ENCODE data around the gene CSPG4. TPM values are rescaled to one million over a fixed set of nuclear protein-coding genes. Genes with fewer than 3 reads are reported as not detected.
A peak's percentile ranks its signal among the peaks of the same experiment; 100 is the strongest.
"Not testable (repeated sequence)": the region's sequence is repeated elsewhere in the genome, so short reads cannot be mapped to it uniquely, and the experiment has no call there.

Gene CSPG4
- total RNA-seq, 1 donor from 2014 or later: 21.3 TPM

DNA sequence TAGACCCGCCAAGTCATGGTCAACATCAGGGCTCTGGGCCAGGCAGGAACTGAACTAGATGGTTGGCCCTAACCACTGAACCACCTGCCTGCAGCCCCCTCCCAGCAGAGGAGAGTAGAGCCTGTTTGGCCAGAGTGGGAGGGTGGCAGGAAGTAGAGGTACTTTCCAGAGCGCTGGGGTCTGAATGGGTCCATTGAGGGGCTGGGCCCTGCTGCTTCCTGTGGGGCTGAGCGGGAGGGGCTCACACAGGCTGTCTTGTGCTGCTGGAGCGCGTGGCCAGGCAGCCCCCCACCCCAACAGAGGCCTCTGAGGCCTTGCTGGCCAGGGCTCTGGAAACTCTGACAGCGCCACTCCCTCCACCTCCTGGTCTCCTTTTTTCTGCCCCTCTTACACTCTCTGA, 17.4 kb downstream of the CSPG4 start:
- no peak for DNase-seq (ENCODE audit: low spot score)
- intact Hi-C loops (cut with DNase I): no loop called here

DNA sequence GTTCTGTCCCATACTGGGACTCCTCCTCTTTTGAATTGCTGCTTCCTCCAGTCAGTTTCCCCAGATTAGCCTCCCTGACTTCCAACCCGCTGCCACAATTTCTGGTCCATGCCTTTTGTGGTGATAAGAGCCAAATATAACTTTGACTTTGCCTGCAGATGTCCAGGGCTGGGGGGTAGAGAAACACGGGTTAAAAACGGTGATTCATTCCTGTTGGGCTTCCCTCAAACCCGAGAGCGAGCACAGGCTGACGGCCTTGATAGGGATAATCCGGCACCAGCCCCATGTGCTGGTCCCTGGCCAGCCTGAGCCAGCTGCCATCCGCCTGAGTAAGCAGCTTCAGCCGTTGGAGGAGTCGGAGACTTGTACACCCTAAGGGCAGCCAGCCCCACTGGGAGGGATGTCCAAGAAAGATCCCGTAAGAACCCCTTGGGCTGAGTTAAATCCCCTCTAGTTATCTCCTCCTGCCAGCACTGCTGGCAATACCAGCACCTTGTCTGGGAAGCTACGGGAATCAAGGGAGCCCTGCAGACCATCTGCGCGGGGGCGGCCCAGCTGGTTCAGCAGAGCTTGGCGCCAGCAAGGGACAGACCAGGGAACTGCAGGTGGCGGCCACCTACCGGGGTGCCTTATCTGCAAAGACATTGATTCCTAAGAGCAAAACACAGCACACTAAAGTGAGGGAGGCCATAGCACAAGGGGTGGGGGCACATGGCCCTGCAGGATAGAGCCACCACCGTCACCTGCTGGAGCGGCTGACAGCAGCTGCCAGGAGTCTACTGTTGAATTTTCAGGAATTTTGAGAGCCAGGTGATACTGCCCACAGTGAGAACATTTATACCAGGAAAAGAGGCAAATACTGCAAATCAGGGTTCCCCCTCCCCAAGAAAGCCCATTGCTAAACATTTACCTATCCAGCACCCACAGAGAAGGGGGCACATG, 18.1 kb downstream of the CSPG4 start:
- intact Hi-C loops (cut with DNase I): loop anchor here (5.0 kb wide), 1 partner anchor 33 kb away; no protein-coding TSS in a partner anchor
- DNase-seq (ENCODE audit: low spot score): no peak

DNA sequence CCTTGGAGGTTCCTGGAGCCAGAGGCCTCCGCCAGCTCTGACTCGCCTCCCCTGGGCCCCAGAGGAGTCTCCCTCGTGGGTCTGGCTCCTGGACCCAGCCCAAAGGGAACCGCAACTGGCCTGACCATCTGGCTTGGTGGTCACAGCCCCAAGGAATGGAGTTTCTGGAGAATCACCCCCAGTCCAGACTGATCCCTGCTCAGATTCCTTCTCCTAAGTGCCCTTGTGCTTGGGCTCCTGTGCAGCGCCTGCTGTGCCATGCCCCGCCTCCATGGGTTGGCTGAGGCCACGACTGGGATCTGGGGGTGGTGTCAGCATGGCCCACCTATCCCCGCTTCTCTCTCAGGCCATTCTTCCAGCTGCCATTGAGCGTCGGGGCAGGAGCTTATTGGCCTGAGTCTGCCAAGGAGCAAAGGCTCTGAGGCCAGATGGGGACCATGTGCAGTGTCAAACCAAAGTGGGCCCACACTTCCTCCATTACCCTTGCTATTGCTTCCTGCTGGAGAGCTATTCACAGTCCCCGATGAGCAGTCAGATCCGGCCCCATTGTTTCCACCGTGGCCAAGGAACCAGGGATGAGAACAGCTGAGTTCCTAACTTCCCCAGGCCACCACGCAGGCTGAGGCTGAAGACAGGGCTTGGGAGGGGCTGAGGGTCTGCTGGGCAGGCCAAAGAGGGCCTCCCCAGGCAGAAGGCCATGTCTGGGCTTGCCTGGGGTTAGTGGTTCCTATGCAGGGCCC, 19.0 kb downstream of the CSPG4 start:
- intact Hi-C loops (cut with DNase I): loop anchor here (5.0 kb wide), 1 partner anchor 34 kb away; no protein-coding TSS in a partner anchor
- no peak for DNase-seq (ENCODE audit: low spot score)

DNA sequence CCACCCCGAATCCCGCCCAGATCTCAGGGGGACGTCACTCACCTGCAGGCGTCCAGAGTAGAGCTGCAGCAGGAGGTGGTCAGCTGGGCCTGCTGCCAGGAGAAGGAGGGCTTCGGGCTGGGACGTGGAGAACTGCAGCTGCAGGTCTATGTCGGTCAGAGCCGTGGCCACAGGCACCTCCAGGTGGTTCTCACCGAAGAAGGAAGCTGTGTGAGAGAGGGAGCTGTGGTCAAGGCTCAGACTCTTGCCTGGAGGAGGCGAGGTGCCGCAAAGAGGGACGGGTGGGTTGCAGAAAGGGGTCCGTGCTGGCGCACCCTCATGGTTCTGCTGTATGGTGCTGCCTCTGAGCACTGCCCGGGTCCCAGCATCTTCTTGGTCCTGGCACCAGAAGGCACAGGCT, 19.6 kb downstream of the CSPG4 start:
- not testable (repeated sequence) for DNase-seq (ENCODE audit: low spot score)
- intact Hi-C loops (cut with DNase I): loop anchor here (5.0 kb wide), 1 partner anchor 34 kb away; no protein-coding TSS in a partner anchor

DNA sequence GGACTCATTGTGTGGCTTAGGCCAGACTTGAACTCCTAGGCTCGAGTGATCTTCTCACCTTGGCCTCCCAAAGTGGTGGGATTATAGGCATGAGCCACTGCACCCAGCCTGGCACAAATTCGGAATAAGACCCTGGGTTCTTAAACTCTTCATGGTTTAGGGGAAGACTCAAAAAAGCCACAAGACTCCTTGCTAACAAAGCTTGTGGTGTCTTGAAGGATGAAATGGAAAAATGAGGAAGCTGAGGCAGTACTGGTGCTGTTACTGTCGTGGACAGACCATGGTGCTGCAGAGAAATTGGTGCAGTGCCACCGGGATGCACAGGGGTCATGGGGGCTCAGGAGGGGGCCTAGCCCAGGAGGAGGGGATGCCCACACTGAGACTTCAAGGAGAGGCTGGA, 20.3 kb downstream of the CSPG4 start:
- intact Hi-C loops (cut with DNase I): loop anchor here (5.0 kb wide), 1 partner anchor 35 kb away; no protein-coding TSS in a partner anchor
- DNase-seq (ENCODE audit: low spot score): not testable (repeated sequence)

DNA sequence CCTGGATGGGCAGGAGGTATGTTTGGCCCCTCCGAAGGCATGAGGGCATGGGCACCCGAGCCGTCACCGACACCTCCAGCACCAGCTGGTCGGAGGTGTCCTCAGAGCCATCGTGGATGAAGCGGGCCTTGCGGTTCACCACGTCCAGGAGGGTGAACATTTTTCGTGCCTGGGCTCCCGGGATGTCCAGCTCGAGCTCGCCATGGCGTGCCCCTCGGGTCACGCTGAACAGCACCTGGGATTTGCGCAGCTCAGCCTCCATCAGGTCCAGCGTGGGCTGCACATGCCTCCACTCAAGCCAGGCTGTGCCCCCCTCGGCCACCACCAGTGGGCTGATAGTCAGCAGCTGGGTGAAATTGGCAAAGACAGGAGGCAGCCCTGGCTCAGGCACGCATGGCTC, 23.2 kb downstream of the CSPG4 start:
- not testable (repeated sequence) for DNase-seq (ENCODE audit: low spot score)
- intact Hi-C loops (cut with DNase I): loop anchor here (10.0 kb wide), 1 partner anchor 325 kb away; the partner anchor contains the start of gene MAN2C1

DNA sequence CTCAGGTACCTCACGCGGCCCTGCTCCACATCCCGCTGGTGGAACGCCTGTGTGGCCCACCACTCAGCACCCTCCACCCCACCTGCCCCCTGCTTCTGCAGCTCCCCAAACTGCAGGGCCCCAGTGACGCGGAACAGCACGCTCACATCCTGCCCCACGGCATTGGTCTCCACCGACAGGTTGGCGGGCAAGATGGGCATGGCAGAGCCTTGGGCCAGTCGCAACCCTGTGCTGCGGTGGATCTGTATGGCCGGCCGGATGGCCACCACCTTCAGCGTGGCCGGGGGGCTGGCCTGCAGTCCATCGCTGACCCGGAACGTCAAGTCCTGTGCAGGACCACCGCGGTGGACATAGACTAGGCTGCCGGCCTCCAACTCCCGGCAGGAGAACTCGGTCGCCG, 23.8 kb downstream of the CSPG4 start:
- DNase-seq (ENCODE audit: low spot score): no peak
- intact Hi-C loops (cut with DNase I): loop anchor here (10.0 kb wide), 1 partner anchor 324 kb away; the partner anchor contains the start of gene MAN2C1

DNA sequence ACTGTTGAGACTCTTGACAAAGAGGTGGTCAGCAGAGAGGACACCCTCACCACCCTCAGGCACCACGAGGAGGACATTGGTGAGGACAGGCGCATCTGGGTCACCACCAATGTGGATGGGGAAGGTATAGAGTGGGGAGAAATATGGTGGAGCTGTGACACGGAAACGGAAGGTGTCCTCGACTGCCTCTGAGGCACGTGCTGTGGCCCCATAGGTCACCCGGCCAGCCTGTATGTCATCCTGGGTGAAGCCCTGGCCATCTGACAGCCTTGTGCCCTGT, 24.4 kb downstream of the CSPG4 start:
- intact Hi-C loops (cut with DNase I): loop anchor here (10.0 kb wide), 1 partner anchor 323 kb away; the partner anchor contains the start of gene MAN2C1

DNA sequence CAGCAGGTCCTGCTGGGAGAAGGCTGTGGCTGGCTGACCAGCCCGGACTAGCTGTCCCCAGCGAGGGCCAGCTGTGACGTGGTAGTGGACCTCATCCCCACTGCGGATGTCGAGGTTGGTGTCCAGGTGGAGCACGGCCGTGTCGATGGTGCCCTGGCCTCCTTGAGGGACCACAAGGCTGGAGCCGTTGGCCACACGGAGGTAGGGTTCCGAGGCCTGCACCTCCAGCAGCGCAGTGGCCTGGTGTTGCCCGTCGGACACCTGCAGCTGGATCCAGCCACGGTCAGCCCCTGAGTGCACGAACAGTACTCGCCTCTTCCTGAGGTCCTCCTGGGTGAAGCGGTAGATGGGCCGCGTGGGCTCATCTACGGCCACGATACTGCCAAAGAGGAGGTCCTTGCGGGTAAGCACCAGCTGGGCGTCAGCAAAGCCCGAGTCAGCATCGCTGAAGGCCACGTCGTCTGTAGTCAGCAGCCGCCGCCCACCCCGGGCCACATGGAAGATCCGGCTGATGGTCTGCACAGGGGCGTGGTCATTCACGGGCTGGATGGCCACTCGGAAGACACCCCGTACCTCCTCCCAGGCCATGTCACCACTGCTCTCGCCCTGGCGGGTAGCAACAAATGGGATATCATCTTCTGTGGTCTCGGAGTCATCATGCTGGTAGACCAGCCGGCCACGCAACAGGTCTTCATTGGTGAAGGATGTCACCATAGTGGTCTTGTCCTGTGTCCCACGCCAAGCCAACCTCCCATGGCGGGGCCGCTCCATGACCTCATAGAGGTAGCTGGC, 25.0 kb downstream of the CSPG4 start:
- intact Hi-C loops (cut with DNase I): loop anchor here (10.0 kb wide), 1 partner anchor 323 kb away; the partner anchor contains the start of gene MAN2C1
- no peak for DNase-seq (ENCODE audit: low spot score)

More for the DNA sequence above, 24.4 kb downstream of the CSPG4 start:
- DNase-seq (ENCODE audit: low spot score): no peak

DNA sequence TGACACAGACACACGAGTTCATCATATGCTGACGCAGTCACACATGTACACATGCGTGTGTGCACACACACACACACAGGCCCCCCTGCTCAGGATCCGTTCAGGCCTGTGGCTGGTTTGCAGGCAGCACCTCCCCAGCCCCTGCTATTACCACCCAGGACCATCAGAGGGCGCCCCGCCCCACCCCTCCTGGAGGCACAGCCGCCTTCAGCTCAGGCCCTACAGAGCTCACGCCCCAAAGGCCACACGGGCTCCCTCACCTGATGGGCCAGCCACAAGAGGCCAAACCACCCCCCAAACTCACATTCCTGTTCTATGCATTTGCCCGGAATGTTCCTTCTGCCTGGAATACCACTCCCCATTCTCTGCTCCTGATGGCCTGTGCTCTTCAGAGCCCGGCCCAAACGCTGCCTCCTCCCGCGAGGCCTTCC, 26.4 kb downstream of the CSPG4 start:
- DNase-seq (ENCODE audit: low spot score): peak; percentile 89
- intact Hi-C loops (cut with DNase I): loop anchor here (10.0 kb wide), 1 partner anchor 321 kb away; the partner anchor contains the start of gene MAN2C1

DNA sequence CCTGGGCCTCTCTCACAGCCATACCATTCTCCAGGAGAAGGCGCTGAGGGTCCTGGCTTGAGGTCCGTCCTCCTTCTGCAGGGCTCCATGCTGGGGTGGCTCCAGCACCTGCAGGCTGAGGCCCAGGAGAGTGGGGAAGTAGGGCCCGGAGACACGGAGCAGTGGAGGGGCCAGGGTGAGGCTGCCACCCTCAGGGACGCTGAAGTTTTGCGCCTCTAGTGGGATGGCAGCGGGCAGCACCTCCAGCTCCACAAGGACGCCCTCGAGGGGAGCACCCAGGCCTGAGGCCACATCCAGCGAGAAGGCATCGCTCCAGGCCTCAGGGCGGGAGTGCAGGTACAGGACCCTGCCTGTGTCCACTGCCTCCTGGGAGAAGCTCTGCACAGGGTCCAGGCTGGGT, 27.5 kb downstream of the CSPG4 start:
- intact Hi-C loops (cut with DNase I): loop anchor here (2.0 to 10.0 kb wide), 3 partner anchors 46 to 320 kb away; partner anchors contain the start of gene MAN2C1
- no peak for DNase-seq (ENCODE audit: low spot score)

DNA sequence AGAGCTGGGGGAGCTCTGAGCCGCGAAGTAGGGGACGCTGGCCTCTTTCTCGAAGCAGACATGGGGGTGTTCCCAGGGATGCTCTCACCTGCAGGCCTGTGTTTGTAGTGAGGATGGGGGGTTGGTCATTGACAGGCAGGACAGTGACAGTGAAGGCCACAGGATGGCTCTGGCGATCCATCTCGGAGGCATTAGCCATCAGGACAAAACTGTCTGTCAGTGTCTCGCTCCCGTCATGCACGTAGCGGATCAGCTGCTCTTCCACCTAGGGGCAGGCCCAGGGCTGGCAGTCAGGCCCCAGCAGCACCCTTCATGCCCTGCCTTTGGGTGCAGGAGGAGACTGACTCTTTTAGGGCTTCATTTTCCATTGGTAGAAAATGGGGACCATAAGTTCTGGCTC, 28.0 kb downstream of the CSPG4 start:
- intact Hi-C loops (cut with DNase I): loop anchor here (2.0 to 10.0 kb wide), 3 partner anchors 46 to 320 kb away; partner anchors contain the start of gene MAN2C1

DNA sequence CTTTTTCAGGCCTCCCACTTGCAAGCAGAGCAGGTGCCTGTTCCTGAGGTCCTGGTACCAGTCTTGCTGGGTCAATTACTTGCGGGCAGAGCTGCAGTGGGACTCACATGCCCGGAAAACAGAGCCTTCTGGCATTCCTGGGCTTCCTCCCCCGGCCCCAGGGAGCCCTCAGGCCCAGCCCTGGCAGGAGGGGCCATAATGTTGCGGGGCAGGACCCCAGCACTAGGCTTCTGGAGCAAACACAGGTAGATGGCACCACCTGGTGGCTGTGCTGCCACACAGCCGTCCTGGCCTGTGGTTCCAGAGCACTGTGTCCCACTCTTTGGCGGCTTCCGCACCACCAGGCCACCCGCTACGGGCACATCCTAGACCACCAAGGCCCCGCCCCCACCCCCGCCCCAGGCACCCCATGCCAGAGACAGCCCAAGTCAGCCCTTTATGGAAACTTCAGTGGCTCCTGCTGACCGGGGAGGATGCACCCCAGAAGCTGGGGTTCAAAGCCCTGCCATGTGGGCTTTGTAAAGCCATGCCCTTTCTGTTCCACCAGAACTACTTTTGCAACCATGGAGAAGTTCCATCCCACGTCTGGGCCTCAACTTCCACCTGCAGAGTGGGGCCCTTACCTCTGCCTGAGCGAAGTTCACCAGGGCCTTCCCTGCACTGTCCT, 28.9 kb downstream of the CSPG4 start:
- peak; percentile 86 for DNase-seq (ENCODE audit: low spot score)
- intact Hi-C loops (cut with DNase I): loop anchor here (2.0 to 10.0 kb wide), 3 partner anchors 45 to 319 kb away; partner anchors contain the start of gene MAN2C1

More for the DNA sequence above, 28.0 kb downstream of the CSPG4 start:
- DNase-seq (ENCODE audit: low spot score): no peak

DNA sequence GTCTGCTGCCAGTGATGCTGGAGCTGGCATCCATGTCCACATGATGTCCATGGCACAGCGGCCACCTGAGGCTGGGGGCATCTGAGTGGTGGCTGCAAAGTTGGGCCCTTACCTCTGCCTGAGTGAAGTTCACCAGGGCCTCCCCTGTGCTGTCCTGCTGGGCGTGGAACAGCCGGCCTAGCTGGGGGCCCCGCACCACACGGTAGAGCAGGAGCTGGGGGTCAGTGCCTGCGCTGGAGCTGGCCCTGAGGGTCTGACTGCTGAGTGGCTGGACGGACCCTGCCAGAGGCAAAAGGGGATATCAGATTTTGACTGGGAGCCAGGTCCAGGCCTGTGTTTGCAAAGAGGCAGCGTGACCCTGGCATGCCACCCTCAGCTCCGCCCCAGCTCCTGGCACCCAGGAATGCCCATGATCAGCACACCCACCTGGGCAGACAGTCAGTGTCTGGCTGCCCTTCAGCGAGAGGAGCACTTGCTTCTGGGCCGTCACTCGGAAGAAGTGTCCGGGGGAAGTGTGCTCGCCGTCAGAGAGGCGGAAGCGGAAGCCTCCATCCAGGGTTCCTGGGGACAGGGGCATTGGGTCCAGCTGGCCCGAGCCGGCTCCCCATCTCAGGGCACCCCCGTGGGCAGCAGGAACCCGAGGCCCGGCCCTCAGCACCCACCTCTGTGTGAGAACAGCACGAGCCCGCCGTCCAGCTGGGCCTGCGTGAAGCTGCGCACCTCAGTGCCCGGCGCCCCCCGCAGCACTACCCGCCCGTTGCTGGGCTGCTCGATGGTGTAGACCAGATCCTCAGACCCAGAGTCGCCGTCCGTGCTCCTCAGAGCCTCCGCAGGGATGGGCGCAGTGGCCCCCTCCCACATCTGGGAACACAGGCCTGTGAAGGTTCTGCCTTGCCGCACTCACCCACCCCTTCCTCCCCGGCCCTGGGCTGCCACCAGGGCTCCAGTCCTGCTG, 30.2 kb downstream of the CSPG4 start:
- no peak for DNase-seq (ENCODE audit: low spot score)
- intact Hi-C loops (cut with DNase I): loop anchor here (10.0 kb wide), 1 partner anchor 318 kb away; the partner anchor contains the start of gene MAN2C1

DNA sequence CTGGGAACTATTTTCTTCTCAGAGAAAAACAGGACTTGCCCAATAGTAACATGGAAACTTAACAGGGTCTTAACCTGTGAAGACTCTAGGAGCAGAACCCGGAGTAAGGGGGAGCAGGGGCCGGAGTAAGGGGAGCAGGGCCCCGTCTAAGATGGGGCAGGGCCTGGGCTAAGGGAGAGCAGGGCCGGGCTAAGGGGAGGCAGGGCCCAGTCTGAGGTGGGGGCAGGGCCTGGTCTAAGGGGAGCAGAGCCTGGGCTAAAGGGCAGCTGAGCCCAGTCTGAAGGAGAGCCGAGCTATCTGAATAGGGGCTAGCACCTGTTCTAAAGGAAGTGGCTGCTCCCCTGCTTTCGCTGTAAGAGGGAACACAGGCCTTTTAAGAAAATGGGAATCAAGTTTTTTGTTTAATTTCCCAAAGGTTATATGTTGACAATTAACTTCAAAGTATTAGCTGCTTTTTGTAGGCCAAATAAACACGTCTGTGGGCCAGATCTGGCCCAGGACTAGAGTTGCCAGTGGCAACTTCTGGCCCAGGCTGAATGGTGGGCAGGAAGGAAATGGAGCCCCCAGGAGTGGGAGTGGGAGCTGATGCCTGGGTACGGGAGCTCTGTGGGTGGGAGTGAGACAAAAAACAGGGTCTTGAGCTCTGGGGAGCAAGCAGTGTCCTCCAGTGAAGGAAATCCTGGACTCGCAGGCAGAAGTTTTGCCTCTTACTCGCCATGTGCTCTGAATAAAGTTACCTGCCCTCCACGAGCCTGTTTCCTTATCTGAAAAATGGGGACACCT, 32.5 kb downstream of the CSPG4 start:
- intact Hi-C loops (cut with DNase I): loop anchor here (10.0 kb wide), 1 partner anchor 315 kb away; the partner anchor contains the start of gene MAN2C1

DNA sequence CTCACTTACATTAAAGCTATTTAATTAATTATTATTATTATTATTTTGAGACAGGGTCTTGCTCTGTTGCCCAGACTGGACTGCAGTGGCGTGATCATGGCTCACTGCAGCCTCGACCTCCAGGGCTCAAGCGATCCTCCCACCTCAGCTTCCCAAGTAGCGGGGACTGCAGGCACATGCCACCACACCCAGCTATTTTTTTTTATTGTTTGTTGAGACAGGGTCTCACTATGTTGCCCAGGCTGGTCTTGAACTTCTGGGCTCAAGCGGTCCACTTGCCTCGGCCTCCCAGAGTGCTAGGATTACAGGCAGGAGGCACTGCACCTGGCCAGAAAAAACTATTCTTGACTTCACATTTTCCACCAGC, 34.3 kb downstream of the CSPG4 start:
- DNase-seq (ENCODE audit: low spot score); intact Hi-C loops (cut with DNase I): not testable (repeated sequence)

More for the DNA sequence above, 32.5 kb downstream of the CSPG4 start:
- no peak for DNase-seq (ENCODE audit: low spot score)
